GM18511 (cell line): ENCODE results near the gene KEL.
"Not testable (repeated sequence)": the region's sequence is repeated elsewhere in the genome, so short reads cannot be mapped to it uniquely, and the experiment has no call there.

Source experiments
- ATAC-seq: cut with Tn5 transposase; IDR thresholded peaks from one replicate; pipeline ENCODE4 v1.9.1; 2021; ENCODE audit warnings: mild to moderate bottlenecking, moderate library complexity; ENCODE audit not compliant: unreplicated experiment

KEL gene, protein sequence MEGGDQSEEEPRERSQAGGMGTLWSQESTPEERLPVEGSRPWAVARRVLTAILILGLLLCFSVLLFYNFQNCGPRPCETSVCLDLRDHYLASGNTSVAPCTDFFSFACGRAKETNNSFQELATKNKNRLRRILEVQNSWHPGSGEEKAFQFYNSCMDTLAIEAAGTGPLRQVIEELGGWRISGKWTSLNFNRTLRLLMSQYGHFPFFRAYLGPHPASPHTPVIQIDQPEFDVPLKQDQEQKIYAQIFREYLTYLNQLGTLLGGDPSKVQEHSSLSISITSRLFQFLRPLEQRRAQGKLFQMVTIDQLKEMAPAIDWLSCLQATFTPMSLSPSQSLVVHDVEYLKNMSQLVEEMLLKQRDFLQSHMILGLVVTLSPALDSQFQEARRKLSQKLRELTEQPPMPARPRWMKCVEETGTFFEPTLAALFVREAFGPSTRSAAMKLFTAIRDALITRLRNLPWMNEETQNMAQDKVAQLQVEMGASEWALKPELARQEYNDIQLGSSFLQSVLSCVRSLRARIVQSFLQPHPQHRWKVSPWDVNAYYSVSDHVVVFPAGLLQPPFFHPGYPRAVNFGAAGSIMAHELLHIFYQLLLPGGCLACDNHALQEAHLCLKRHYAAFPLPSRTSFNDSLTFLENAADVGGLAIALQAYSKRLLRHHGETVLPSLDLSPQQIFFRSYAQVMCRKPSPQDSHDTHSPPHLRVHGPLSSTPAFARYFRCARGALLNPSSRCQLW

DNA sequence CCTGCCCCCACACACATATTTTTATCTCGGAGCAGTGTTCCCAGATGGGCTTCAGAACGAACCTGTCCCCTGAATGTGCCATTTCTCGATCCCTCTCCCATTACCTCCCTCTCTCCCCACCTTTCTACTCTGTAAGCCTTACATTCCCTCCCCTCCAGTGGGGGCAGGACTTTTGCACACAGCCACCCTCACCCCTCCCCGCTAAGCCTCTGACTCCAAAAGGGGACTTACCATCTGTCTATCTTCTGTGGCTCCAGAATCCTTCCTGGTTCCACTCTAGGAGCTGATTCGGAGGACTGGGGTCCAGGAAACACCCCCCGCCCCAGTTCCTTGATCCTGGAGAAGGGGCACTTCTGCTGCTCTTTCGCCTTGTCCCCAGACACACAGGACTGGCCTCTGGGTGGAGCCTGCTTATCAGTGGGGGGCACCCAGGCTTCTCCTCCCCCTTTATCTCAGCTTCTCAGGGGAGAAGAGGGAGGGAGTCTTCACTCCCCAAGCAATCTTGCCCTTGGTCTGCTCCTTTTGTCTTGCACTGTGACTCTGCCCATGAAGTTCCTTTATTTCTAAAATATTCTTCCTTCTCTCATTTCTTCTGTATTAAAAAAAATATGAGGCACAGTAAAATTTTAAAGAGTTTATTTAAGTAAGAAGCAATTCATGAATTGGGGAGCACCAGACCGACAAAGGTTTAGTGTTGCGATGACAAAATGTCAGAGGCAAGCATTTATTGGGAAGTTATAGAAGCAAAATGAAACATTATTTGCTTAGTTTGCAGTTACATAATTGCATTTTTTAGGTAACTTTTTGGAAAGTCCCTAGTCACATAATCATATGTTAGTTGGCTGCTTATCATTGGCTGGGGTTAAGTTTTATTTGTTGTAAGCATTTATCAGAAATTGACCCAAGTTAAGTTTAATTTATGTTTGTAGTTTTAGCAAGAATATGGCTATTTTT is at the start of gene KEL:
KEL (minus strand) TSS at position 391 of the 954 bp plus-strand sequence; CDS start at position 234, 157 bp downstream.
- ATAC-seq: no peak

DNA sequence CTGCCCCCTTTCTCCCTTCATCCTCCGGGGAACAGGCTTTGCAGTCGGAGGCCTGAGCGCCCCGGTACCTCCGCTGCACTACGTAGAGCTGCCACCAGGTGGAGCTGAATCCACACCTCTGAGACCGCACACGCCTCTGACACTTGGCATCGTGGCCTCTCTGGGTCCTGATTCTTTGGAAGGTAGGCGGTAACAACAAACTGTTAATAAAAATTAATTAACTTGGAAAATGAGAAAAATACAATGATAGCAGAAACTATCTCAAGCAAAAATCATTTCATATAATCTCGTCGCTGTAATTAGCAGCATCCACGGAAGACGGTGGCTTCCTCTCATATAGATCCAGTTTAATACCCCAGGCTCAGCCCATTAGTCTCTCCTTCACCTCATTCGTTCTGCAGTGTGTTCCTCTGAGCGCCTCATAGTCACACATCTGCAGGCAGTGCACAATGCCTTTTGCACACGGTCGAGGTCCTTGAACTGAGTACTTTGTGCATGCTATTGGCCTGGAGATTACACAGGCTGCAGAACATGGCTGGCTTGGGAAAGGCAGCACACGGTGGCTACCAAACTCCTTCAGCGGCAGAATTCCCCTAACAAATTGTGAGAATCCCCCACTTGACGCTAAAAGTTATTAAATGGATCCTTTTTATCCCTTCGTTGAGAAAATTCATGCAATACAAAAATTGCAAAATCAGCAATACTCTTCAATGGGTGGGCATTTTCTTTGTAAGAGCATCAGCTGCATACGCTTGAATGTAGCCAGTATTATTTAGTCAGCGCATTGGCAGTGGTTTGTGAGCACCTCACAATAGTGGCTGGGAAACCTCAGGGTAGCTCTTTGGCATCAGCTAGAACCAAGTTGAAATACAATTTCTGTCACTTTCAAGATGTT is 46.1 kb upstream of the KEL start:
- ATAC-seq: peak; percentile 90

DNA sequence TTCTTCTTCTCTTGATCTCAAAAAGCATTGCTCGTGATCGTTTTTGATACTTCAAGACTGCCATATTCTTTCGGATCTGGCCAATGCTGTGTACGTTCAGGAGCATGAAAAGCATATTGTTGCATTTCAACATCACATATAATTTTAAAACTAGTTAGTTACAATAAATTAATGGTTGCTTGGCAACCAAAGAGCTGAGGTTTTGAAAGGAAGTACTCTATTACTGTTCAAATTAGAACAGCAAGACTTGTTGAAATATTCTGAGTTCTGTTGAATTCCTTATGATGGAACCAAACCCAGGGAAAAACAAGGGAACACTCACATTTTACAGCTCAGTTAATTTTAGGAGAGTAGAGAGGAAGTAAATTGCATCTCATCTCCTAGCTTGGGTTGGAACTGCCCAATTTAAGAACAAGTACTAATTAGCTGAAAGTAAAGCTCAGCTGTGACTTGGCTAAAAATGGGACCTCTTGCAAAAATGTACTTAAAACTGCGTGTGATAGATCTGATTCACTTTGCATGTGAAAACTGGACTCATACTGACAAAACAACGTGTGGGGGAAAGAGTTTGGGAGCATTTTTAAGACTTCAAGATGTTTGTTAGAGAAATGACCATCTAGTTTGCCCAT is 43.6 kb upstream of the KEL start:
- no peak for ATAC-seq

DNA sequence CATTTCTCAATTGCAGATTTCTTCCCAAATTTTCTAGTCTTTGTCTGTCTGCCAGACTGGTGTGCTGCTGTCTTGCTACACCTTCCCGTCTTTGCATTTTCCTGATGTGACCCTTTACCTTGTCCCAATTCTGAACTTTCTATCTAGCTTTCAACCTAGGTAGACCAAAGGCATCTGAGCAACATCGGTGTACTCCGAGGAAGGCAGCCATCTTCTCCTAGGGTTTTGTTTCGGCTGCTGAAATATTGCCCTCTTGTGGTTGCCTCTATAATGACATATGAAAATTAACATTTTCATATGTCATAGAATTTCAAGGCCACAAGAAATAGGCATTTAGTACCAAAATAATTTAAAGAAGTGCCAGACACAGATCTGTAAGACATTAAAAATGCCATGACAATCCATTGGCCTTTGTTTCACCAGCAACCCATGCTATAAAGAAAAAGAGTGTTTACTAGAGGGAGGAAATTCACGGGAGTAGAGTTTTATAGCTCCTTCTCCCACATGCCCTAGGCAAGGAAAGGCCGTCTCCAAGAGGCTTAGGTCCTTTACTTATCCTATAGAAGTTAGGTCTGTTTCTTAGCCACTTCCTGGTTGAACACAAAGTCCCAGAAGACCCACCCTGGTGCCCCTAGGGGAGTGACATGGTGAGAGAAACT is 41.4 kb upstream of the KEL start:
- peak; percentile 71 for ATAC-seq

DNA sequence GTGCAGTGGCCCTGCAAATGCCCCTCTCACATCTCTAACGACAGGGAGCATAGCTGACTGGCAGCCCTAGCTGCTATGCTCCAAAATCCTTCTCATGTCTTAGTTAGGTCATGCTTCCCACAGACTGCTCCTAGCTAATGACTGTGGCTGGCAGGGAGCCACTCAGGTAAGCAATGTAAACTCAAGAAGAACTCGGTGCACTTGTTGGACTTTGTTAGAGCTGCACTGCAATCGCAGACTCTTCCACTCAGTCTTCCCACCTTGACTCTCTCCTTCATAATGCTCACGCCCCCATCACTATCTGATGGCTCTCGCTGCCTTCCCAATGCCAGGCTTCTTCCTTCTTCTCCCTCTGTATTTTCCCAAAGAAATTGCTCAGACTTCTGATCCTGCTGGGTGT is 40.7 kb upstream of the KEL start:
- no peak for ATAC-seq

DNA sequence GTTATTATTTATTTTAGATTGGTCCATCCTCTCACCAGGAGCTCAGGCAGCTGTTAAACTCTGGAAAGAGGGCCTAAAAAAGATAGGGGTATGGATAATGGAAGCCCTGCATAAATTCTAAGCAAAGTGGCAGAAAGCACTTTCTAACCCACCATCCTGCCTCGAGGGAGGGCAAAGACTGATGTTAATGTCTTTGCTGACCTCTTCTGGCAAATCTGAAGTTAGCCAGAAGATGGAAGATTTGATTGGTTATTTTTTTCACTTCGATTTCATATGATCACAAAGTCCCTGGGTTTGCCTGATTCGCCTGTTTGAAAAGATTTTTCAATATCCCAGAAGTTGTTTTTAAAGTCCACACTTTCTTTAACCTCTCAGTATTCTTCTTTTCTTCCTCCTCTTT is 39.9 kb upstream of the KEL start:
- ATAC-seq: no peak

DNA sequence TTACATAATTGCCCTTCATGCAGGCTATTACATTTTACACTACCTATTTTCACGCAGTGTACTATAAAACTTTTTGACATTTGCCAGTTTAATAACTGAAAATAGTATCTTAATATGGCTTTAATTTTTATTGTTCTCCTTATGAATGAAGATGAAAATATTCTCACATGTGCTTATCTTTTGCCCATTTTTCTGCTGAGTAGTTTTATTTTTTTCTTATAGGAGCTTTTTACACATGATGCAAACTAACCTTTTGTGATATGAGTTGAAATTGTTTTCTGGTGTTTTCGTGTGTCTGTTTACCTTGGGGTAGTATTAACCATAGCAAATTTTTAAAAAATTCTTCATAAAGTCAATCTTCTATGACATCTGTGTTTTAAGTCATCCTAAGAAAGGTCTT is 38.5 kb upstream of the KEL start:
- ATAC-seq: no peak

DNA sequence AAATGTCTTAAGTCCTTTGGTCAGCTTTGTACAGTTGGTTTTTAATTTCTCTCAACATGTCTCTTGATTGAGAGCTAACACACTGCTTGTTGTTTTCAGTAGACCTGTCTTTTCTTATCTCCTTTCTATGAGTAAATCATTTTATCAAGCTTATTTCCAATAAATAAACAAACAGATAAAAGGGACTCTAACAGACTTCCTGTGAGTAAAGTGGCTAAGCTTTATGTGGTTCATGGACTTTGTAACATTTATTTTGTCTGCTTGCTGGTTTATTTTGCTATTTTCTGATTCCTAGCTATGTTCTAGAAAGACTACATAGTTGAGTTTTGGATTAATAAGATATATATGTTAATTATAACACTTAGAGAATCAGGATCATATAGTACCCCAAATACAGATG is 37.6 kb upstream of the KEL start:
- no peak for ATAC-seq

DNA sequence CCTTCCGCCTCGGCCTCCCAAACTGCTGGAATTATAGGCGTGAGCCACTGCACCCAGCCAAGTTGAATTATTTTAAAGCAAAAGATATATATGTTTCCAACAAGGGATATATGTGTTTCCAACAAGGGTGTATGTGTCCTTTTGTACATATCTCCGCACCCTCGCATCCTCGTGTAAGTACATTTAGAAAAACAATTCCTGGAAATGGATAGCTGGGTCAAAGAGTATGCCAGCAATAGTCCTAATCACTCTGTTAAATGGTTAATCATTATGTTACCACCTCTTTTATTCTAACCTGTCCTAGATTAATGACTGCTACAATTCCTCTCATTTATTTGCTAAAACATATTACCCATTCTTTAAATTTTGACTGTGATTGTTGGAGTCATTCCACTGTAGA is 36.8 kb upstream of the KEL start:
- ATAC-seq: no peak

DNA sequence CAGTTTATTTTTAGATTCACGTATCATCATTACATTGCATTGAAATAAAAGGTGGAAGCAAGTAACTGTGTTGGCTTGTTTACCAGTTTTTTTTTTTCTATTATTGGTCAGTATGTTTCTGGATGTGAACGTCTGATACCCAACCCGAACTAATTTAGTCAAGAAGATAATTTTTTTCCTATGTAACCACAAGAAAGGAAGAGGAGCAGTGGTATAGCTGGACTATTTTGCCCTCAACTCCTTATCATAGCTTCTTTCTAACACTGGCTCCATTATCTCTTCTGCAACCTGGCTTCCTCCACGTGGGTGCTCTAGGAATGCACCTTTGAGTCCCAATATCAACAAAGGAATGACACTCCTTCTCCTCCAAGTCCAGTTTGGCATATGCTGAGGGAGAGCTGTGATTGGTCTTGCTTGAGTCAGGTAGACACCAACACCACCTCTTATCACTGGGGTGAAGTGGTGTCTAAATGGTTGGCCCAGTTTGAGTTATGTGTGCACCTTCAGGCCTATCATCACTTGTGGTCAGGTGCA is 35.4 kb upstream of the KEL start:
- ATAC-seq: no peak

DNA sequence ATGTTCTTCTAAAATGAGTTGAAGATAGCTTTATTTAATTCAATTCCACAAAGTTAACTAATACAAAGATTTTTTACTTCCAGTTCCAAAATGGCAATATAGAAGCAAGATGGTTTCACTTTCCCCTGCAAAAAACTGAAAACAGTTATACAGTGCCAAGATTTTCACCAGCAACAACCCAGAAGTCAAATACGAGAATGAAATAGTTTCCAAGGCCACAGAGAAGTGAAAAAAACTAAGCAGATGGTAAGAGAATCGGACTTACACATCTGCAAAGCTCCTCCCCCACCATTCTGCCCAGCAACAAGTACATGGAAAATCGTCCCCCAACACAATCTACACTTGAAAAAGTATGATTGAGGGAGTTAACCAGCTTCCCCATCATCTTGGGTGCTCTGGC is 30.3 kb upstream of the KEL start:
- no peak for ATAC-seq

DNA sequence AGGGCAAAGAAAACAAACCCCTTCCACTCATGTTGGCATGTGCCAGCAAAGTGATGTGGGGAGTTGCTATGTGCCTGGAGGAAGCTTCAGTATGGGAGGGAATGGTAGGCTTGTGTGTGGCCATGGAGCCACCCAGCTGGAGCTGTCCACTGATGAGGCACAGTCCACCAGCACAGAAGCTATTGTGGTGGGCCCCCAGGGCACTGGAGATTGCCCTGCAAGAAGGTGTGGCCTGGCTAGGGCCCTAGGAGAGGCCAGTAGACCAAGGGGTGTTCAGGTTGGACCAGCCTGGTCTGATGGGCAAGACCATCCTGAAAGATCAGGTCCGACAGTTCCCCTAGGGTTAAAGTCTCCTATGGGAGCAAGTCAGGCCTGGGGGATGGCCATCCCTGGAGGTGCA is 22.1 kb upstream of the KEL start:
- ATAC-seq: no peak

DNA sequence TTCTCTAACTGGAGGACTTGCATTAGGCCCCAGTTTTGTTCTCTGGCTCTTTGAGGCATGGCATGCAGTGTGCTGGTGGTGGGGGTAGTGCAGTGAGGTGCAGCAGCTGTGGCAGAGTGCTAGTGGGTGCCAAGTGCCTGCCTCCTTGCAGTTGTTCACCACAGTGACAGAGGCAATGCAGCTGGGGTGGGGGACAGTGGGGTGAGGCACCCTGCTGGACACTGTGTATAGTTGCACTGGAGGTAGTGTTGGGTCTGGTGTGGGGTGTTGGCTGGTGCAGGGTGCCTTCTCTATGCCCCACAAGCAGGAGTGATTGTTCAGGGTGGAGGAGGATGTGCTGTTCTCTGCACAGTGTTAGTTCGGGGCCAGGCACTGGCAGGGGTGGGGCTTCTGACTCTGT is 21.7 kb upstream of the KEL start:
- no peak for ATAC-seq

DNA sequence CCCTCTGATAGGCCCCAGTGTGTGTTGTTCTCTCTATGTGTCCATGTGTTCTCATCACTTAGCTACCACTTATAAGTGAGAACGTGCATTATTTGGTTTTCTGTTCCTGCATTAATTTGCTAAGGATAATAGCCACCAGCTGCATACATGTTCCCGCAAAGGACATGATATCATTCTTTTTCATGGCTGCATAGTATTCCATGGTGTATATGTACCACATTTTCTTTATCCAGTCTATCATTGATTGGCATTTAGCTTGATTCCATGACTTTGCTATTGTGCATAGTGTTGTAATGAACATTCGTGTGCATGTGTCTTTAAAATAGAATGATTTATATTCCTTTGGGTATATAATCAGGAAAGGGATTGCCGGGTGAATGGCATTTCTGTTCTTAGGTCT is 16.2 kb upstream of the KEL start:
- ATAC-seq: not testable (repeated sequence)

DNA sequence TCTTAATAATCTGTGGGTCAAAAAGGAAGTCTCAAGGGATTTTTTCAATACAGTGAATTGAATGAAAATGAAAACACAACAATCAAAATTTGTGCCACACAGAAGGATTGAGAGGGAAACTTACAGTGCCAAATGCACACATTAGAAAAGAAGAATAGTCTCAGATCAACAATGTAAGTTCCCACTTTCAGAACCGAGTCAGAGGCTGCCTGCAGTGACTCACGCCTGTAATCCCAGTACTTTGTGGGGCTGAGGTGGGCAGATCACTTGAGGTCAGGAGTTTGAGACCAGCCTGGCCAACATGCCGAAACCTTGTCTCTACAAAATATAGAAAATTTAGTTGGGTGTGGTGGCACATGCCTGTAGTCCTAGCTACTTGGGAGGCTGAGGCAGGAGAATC is 12.5 kb upstream of the KEL start:
- ATAC-seq: no peak

DNA sequence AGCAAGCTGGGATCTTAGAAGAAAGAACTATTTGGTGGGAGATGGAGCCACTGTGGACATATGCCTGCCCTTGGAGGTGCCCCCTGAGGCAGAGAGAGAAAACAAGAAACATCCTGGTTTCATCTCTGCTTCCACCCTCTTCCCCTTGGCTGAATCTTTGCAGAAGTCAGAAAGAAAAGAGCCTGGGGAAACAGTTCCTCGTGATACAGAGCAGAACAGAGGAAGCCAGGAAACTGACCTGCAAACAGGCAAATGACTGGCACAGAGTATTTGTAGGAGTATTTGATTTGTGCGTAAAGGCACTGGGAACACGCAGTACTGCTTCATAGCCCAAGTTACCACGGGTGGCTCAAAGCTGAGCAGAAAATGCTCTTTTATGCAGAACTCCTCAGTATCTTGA is 7.0 kb upstream of the KEL start:
- ATAC-seq: no peak

DNA sequence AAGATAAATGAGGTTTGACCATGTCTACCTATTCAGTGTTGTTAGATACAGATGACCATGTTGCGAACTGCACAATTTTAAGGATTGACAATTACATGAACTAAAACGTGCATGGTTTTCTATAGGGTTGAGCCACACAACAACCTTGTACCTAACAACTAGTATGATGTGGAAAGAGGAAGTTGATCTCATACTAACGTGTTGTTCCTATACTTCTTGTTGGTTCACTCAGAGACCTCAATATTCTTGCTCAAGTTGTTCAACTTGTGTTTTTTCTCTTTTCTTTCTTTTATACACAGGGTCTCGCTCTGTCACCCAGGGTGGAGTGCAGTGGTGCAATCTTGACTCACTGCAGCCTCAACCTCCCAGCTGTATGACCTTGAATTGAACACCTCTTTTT is 6.1 kb upstream of the KEL start:
- no peak for ATAC-seq

DNA sequence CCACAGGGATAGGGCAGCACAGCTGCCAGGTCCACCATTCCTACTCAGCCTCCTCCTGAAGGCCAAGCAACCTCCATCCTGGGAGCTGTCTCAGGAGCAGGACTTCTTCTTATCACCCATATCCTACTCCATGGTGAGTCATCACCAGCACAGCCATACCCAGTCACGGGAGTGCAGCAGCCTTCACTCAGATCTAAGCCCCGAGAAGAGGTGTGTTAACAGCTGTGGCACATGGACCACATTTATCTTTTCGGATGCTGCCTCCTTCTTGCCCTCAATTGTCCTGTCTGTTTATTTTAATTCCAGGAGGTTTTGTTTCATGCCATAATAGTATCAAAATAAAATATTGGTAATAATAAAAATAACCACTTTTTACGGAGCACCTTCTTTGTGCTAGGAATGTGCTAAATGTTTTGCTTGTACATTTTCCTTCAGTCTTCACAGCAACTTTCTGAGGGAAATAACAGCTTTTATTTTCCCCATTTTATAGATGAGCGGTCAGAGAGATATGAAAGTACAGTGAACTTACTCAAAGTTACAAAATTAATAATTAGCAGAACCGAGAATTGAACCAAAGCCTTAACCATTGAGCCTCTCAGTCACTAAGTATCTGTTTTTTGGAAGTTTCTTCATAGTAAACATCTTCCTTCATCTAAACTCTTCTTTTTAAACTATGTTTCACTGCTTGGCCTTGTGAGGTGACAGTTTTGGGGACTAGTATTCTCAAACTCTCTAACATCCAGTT is 2.5 kb upstream of the KEL start:
- ATAC-seq: peak; percentile 77
